LHCN-M2 (cell line): Measurements from ENCODE around the gene GABARAP. TPM values are rescaled to one million over a fixed set of nuclear protein-coding genes. Genes with fewer than 3 reads are reported as not detected.

Experiments used
- DNase-seq: peaks from one replicate; pipeline ENCODE4 v3.0.0-alpha.2; 2012; ENCODE audit warnings: low read depth
- total RNA-seq: library from RNA; depleted of rRNA; stranded (reverse); fragments of >200 nt; gene quantifications from 2 replicates; pipeline ENCODE4 v1.2.3, GENCODE V29; 2014

The GABARAP gene
- total RNA-seq, 1 experiment from 2014 or later, result 171 TPM

DNA sequence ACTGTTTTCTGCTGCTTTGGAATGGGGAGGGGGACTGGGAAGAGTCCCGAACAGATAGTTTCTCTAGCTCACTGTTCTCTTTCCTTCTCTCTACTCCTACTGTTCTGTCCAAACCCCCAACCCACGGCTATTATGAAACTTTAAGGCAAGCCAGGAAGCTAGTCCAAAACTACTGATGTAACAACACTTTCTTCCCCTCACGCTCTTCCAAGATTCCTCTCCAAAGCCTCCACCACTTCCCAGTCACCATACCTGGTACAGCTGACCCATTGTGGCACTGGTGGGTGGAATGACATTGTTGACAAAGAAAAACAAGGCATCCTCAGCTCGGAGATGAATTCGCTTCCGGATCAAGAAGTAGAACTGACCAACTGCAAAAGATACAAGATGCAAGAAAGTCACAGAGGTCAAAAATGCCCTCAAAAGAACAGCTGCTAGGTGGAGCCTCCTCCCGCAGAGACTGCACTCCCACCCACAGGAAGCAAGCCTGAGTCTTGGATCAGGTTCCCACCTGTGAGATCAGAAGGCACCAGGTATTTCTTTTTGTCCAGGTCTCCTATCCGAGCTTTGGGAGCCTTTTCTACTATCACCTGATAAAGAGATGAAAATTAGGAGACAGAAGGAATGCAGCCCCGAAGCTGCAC, 1.0 kb downstream of the GABARAP start:
- DNase-seq, result no peak

GRCh38 chr17:7240375-7240774, 1.9 kb downstream of the GABARAP start:
- DNase-seq, result no peak

DNA sequence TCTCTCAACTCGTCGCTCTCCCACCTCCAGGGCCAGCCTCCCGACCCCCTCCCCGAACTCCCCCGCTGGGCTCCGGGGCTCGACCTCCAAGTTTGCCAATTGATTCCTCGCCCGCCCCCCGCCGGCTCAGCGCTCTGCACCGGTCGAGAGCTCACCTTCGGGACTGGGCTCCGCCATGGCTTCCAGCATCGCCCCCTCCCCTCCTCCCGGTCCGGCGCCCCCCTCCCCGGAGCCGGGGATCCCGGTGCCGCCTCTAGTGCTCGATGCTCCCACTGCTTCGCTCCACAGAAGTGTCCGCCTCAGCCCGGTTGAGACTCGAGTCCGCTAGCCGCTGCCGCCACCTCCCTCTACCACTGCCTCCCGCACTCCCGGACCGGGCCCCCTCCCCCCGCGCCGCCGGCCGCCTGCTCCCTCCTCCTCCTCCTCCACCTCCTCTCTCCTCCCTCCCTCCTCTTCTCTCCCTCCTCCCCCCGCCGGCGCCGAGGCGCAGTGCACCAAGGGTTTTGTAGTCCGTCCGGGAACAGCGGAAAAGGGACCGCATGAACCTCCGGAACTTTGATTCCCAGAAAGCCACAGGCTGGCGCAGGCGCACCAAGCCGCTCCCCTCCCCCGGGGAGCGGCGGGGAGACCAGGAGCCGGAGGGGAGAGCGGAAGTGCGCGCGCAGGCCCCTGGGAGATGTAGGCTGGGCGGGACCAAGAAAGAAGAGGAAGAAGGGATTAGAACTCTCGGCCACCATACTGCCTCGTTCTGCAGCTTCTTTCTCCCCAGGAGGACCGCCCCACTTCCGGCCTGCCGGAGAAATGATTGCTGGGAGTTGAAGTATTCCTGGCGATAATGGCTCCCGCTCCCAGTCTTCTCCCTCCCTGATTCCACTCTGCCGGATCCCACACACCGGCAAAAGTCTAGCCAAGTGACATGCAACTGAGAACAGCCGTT, 2.9 kb downstream of the GABARAP start, which contains the start of gene PHF23:
Gene PHF23 (minus strand): TSS at position 367 of the 937 bp plus-strand sequence. CDS start 178 bp downstream, at position 189.
- peak; percentile 99 for DNase-seq

GRCh38 chr17:7238420-7239090, 3.7 kb downstream of the GABARAP start:
- no peak for DNase-seq

DNA sequence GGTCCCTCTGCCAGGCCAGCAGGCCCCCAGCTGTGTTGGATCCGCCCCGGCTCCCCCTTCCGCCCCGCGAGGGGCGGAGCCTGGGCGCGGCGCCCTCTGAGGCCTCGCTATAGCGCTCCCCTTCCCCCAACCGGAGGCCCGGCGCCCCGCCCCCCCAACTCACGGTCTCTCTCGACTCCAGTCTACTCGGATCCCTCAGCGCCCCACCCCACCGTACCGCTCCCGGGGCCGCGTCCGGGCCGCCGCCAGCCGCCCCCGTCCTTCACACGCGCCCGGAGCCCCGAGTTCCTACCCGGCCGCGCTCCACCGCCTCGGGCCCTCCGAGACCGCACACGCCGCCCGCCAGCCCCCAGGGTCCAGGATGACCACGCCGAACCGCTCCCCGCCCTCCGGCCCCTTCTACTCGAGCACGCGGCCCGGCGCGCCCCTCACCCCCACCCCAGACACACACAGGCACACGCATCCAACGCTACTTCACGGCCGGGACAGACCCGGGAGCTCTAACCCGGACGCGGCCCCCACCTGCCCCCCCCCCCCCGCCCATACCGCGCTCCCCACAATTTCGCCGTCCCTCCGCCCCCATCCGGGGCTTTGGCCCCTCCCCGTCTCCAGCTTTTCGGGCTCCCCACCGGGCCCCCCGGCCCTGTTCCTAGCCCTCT, 4.4 kb downstream of the GABARAP start:
- peak; percentile 68 for DNase-seq

GRCh38 chr17:7237266-7237760, 4.9 kb downstream of the GABARAP start:
- no peak for DNase-seq

GRCh38 chr17:7236808-7237207, 5.4 kb downstream of the GABARAP start:
- DNase-seq, result no peak

DNA sequence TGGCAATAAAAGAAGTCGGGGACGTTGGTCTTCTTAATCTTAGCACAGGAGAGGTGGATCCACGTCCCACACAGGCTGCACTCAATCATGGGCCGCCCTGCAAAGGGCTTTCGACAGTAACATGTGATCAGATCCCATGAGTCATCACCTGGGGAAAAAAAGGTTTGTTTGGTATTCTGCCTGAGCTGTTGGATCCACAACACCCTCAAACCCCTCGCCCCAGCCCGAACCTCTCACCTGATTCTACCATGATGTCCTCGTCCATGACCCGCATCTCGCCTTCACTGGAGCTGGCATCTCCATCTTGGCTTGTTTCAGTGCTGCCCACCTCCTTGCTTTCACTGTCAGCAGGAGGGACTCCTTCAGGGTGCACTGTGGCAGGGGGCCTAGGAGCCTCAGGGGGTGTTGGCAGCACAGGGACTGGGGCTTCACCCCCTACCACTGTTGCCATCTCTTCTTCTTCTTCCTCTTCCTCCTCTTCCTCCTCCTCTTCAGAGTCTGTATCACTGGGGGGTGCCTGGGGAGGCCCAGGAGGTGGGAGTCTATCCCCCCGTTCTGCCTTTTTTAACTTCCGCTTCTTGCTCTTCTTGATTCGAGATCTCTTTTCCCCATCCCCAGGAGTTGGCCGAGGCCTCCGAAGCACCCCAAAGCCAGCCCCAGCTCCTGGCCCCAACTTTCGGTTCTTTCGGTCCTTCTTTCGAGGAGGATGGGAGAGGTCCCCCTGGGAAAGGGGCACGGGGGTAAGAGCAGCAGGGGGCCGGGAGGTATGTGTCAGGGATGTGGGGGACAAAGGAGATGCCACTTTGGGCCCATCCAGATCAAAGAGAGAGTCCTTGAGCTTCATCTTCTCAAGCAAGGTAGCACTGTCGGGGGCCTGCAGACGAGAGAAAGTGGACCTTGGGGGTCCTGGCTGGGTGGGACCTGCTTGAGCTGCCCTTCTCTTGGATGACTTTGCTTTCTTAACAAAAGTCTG, 6.3 kb downstream of the GABARAP start:
- no peak for DNase-seq

GRCh38 chr17:7234083-7234951, 7.9 kb downstream of the GABARAP start, which contains the start of gene DVL2:
Gene DVL2, minus strand, starts transcription at chr17:7234517. Its CDS starts 255 bp downstream, at chr17:7234262.
- DNase-seq, result peak; percentile 93

- no peak for DNase-seq
These were observed 8.6 kb downstream of the GABARAP start for GRCh38 chr17:7233701-7234082.

GRCh38 chr17:7232114-7232513, 10.1 kb downstream of the GABARAP start:
- DNase-seq, result no peak

DNA sequence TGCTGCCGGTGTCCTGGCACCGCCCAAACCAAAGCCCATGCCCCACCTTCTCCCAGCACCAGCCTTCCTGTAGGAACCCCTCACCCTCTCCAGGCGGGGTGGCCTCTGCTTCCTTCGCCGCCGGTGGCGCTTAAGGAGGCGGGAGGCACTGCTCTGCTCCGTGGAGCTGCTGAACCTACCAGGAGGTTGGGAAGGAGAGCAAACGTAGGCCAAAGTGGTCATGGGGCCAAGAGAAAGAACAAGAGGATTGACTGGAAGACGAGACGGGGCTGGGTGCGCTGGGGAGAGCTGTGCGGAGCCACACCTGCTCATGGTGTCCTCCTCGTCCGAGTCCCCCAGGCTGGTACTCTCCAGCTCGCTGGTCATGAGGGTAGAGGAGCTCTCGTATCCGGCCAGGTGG, 12.7 kb downstream of the GABARAP start:
- DNase-seq, result no peak

GRCh38 chr17:7228920-7229319, 13.3 kb downstream of the GABARAP start:
- DNase-seq, result no peak

DNA sequence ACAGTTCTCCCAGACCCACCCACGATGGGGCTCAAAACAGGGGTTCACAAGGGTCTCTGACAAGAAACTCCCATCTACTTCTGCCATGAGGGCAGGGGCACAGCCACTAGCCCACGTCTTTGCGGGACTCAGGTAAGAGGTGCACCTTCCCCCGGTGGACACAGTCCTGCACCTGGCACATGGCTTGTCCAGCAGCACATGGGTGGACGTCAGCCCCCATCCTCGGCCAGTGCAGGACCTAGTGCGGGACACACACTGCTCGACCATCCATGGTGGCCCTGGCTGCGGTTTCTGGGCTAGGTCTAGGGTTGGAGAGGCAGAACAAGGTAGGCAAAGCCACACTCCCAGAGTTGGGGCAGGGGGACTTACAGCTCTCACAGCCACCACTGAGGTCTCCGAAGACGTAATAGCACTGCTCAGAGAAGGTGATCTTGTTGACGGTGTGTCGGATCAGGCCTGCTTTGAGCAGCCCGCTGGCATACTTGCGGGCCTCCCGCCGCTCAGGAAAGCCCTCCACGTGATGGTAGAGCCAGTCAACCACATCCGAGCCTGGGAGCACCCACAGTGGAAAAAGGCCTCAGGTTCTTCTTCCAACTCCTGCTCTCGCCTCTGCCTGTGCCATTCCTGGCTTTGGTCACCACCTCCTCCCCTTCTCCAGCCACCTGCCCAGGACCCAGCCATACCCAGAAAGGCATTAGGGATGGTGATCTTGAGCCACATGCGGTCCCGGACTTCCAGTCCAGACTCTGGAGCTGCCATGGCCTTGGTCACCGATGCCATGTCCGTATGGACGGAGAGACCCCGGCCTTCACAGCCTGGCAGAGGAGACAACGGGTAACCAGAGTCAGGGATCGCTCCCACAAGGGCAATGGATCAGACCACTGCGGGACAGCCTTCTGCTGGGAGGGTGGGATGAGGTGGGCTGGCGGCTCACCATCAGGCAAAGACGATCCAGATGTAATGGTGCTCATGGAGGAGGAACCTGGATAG, 15.2 kb downstream of the GABARAP start:
- no peak for DNase-seq

GRCh38 chr17:7225711-7226331, 16.4 kb downstream of the GABARAP start:
- DNase-seq, result no peak

DNA sequence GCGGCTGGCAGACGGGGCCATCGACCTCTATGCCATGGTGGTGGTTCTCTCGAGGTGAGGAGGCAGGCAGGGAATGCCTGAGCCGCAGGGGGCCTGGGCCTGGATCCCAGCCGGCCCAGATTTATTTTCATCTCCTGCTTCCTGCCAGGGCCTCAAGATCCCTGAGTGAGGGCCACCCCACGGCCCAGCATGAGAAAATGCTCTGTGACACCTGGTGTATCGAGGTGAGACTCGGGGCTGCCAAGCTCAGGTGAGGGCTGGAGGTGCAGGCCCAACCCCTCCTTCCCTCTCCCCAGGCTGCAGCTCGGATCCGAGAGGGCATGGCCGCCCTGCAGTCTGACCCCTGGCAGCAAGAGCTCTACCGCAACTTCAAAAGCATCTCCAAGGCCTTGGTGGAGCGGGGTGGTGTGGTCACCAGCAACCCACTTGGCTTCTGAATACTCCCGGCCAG, 17.6 kb downstream of the GABARAP start:
- DNase-seq, result no peak

DNA sequence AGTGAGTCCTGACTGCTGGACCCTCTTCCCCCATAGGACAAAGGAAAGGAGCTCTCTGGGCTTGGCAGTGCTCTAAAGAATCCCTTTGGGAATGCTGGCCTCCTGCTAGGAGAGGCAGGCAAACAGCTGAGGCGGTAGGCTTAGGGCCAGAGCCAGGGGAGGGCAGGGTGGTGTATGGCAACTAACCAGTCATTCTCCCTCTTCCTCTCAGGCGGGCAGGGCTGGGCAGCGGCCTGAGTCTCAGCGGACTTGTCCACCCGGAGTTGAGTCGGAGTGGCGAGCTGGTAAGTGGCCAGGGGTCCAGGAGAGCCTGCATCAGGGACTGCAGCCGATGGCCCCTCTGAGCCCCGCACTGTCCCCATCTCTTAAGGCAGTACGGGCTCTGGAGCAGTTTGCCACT, 18.1 kb downstream of the GABARAP start:
- peak; percentile 68 for DNase-seq
